ENCODE results near the gene FER. TPM values are rescaled to one million over a fixed set of nuclear protein-coding genes. Genes with fewer than 3 reads are reported as not detected.

Gene FER
- polyA plus RNA-seq, 1 donor (not counting 4 experiments of a cell fraction or from before 2014, with no cell fraction given): 17.1 TPM

DNA sequence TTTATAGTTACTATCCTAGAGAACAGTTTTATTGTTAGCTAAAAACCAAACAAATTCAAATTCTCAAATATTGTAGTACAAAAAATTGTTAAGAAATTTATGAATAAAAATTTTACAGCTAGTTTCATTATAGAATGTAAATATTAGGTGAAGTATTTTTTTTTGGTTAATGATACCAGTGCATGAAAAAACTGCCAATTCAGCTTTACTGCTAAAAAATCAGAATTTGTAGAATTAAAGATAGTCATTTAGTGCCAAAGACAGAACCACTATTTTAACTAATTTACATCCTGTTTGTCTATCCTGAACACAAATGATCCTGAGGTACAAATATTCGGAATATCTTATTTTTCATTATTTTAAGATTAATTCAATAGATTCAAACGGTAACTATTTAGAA lies 202.6 kb downstream of the FER start:
- DNase-seq (ENCODE audit: low read depth, low spot score) (no peak), FAIRE-seq (no peak)
- Histone ChIP-seq H3K79me2 (ENCODE audit: control insufficient read depth, insufficient read depth, low read length) (no peaks in the 10 kb centered on the region), H3K4me3 (ENCODE audit: control insufficient read depth in 2 of 3, extremely low read depth in 1 of 3, insufficient read depth in 2 of 3, low read depth in 1 of 3, low read length in 3 of 3) (no peak overlapping the region), H4K20me1 (ENCODE audit: control insufficient read depth, extremely low read depth, insufficient read depth, low read length) (no peaks in the 10 kb centered on the region), H2AFZ (ENCODE audit: control insufficient read depth, low read length) (no peak overlapping the region), H3K9me3 (ENCODE audit: control insufficient read depth, low read depth, low read length) (no peaks in the 10 kb centered on the region), H3K36me3 (ENCODE audit: control insufficient read depth in 2 of 2, extremely low read depth in 1 of 2, insufficient read depth in 2 of 2, low read length in 2 of 2) (no peaks in the 10 kb centered on the region), H3K4me2 (ENCODE audit: control insufficient read depth, extremely low read depth, insufficient read depth, low read depth, low read length) (no peak overlapping the region), H3K9ac (ENCODE audit: control insufficient read depth, extremely low read depth, insufficient read depth, low read length) (no peak overlapping the region), H3K27ac (ENCODE audit: control insufficient read depth, insufficient read depth, low read length) (no peak overlapping the region), H3K9me1 (ENCODE audit: control insufficient read depth, extremely low read depth, insufficient read depth, low read length) (no peaks in the 10 kb centered on the region), H3K4me1 (ENCODE audit: control insufficient read depth, extremely low read depth, insufficient read depth, low read length) (no peaks in the 10 kb centered on the region), H3K27me3 (ENCODE audit: control insufficient read depth, extremely low read depth, insufficient read depth, low read length) (no peaks in the 10 kb centered on the region)
- dilution Hi-C loops (cut with MboI; ENCODE audit: extremely low pct_ligation_motif_present, low sequenced_read_pairs): no loop called here
- TF ChIP-seq, protein P1, sequence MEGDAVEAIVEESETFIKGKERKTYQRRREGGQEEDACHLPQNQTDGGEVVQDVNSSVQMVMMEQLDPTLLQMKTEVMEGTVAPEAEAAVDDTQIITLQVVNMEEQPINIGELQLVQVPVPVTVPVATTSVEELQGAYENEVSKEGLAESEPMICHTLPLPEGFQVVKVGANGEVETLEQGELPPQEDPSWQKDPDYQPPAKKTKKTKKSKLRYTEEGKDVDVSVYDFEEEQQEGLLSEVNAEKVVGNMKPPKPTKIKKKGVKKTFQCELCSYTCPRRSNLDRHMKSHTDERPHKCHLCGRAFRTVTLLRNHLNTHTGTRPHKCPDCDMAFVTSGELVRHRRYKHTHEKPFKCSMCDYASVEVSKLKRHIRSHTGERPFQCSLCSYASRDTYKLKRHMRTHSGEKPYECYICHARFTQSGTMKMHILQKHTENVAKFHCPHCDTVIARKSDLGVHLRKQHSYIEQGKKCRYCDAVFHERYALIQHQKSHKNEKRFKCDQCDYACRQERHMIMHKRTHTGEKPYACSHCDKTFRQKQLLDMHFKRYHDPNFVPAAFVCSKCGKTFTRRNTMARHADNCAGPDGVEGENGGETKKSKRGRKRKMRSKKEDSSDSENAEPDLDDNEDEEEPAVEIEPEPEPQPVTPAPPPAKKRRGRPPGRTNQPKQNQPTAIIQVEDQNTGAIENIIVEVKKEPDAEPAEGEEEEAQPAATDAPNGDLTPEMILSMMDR (optimal IDR thresholded peaks at IDR 0.05 in 1 of 3, IDR thresholded peaks at IDR 0.05 in 1 of 3, conservative IDR thresholded peaks at IDR 0.05 in 1 of 3; ENCODE audit: extremely low read depth in 1 of 3, insufficient read depth in 2 of 3, low read length in 3 of 3): no peak
- no peak for TF ChIP-seq EZH2 (IDR thresholded peaks at IDR 0.05; ENCODE audit: low read length)

DNA sequence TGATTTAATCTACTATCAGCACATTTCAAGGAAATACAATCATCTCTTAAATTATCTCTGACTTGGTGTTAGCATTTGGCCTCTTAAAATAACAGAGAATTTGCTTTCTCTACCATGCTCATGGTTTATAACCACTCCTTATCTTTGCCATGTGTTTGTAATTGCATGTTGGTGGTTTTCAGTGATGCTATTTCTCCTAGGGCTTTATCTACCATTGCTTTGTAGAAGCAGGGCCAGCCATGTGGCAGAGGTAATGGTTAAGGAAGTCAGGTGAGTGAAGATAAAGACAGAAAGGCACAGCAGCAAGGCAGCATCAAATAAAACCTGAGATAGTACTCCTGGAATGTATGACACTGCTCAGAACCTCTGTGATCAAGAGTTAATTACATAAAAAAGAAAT lies 206.2 kb downstream of the FER start:
- Histone ChIP-seq H3K79me2 (ENCODE audit: control insufficient read depth, insufficient read depth, low read length) (no peaks in the 10 kb centered on the region), H2AFZ (ENCODE audit: control insufficient read depth, low read length) (no peak overlapping the region), H3K36me3 (ENCODE audit: control insufficient read depth in 2 of 2, extremely low read depth in 1 of 2, insufficient read depth in 2 of 2, low read length in 2 of 2) (peaks cover 0 to under 1% of the 10 kb centered on the region in 2 experiments), H3K4me1 (ENCODE audit: control insufficient read depth, extremely low read depth, insufficient read depth, low read length) (no peaks in the 10 kb centered on the region), H3K9me1 (ENCODE audit: control insufficient read depth, extremely low read depth, insufficient read depth, low read length) (no peaks in the 10 kb centered on the region), H3K4me3 (ENCODE audit: control insufficient read depth in 2 of 3, extremely low read depth in 1 of 3, insufficient read depth in 2 of 3, low read depth in 1 of 3, low read length in 3 of 3) (no peak overlapping the region), H3K4me2 (ENCODE audit: control insufficient read depth, extremely low read depth, insufficient read depth, low read depth, low read length) (no peak overlapping the region), H3K27me3 (ENCODE audit: control insufficient read depth, extremely low read depth, insufficient read depth, low read length) (no peaks in the 10 kb centered on the region), H4K20me1 (ENCODE audit: control insufficient read depth, extremely low read depth, insufficient read depth, low read length) (no peaks in the 10 kb centered on the region), H3K9ac (ENCODE audit: control insufficient read depth, extremely low read depth, insufficient read depth, low read length) (no peak overlapping the region), H3K27ac (ENCODE audit: control insufficient read depth, insufficient read depth, low read length) (no peak overlapping the region), H3K9me3 (ENCODE audit: control insufficient read depth, low read depth, low read length) (no peaks in the 10 kb centered on the region)
- FAIRE-seq (no peak), DNase-seq (ENCODE audit: low read depth, low spot score) (no peak)
- dilution Hi-C loops (cut with MboI; ENCODE audit: extremely low pct_ligation_motif_present, low sequenced_read_pairs): no loop called here
- TF ChIP-seq, protein P1 (optimal IDR thresholded peaks at IDR 0.05 in 1 of 3, IDR thresholded peaks at IDR 0.05 in 1 of 3, conservative IDR thresholded peaks at IDR 0.05 in 1 of 3; ENCODE audit: extremely low read depth in 1 of 3, insufficient read depth in 2 of 3, low read length in 3 of 3): no peak
- TF ChIP-seq EZH2 (IDR thresholded peaks at IDR 0.05; ENCODE audit: low read length): no peak

All from keratinocyte (primary cell).